Activated T-cell treated with anti-CD3 and anti-CD28 coated beads for 48 hours (primary cell): Measurements from ENCODE around the gene REXO4.
A peak's percentile ranks its signal among the peaks of the same experiment; 100 is the strongest.

ENCODE experiments used
- DNase-seq: peaks from one replicate; pipeline ENCODE4 v3.0.0-alpha.2; 2020; ENCODE audit warnings: low read depth

The REXO4 gene

DNA sequence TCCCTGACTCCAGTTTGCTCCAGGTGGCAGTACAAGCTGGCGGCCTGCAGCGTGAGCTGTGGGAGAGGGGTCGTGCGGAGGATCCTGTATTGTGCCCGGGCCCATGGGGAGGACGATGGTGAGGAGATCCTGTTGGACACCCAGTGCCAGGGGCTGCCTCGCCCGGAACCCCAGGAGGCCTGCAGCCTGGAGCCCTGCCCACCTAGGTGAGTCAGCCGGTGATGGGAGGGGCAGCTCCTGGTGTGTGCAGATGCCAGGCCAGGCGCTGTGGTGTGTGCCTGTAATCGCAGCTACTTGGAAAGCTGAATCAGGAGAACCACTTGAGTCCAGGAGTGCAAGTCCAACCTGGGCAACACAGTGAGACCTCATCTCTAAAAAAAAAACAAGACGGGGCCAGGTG, 31.9 kb upstream of the REXO4 start:
- DNase-seq = no peak

DNA sequence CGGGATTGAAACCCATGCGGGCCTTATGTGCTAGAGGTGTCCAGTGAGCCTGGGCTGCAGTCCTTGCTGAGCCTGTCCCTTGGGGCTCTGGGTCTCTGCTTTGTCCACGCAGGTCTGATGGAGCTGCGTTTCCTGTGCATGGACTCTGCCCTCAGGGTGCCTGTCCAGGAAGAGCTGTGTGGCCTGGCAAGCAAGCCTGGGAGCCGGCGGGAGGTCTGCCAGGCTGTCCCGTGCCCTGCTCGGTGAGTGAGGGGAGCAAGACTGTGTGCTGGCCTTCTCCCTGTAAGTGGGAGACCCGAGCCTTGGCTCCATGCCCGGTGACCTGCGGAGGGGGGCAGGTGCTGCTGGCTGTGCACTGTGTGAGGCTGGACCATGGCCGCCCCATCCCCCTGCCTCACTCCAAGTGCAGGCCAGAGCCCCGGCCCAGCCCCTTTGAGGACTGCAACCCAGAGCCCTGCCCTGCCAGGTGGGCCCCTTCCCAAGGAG, 30.7 kb upstream of the REXO4 start:
- no peak for DNase-seq

GRCh38 chr9:133445293-133445969, 27.6 kb upstream of the REXO4 start:
- no peak for DNase-seq

DNA sequence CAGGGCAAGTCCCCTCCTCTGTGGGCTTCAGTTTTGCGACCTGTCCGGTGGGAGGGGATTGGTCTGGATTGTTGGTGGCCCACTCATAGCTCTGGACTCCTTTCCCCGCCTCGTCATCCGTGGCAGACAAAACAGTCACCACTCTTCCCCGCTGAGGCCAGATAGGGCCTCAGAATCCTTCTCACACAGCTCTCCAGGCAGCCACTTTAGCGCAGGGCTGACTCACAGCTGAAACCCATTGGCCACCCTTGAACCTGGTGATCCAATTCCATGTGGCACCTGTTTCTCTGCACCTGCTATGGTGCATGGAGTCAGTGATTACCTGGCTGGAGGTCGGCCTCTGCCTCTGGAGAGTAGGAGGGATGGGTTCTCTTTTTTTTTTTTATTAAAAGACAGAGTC, 26.2 kb upstream of the REXO4 start:
- no peak for DNase-seq

GRCh38 chr9:133443248-133443647, 25.4 kb upstream of the REXO4 start:
- DNase-seq = no peak

DNA sequence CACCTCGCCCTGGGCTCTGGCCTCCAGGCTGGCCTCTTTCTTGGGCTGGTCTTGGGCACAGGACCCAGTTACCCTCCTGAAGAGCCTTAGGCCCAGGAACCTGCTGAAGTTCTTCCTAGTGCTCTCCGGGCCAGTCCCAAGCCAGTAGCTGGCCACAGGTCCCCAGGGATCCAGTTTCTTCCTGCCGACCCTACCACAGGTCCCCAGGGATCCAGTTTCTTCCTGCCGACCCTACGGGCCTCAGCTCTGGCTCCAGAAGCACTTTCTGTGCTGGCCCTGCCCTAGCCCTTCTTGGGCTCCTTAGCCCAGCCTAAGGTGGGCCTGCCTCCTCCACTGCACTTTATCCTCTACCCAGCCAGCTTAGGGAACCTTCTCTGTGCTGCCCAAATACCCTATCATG, 23.8 kb upstream of the REXO4 start:
- DNase-seq = no peak

GRCh38 chr9:133440874-133441273, 23.1 kb upstream of the REXO4 start:
- DNase-seq = no peak

GRCh38 chr9:133439337-133439736, 21.5 kb upstream of the REXO4 start:
- no peak for DNase-seq

DNA sequence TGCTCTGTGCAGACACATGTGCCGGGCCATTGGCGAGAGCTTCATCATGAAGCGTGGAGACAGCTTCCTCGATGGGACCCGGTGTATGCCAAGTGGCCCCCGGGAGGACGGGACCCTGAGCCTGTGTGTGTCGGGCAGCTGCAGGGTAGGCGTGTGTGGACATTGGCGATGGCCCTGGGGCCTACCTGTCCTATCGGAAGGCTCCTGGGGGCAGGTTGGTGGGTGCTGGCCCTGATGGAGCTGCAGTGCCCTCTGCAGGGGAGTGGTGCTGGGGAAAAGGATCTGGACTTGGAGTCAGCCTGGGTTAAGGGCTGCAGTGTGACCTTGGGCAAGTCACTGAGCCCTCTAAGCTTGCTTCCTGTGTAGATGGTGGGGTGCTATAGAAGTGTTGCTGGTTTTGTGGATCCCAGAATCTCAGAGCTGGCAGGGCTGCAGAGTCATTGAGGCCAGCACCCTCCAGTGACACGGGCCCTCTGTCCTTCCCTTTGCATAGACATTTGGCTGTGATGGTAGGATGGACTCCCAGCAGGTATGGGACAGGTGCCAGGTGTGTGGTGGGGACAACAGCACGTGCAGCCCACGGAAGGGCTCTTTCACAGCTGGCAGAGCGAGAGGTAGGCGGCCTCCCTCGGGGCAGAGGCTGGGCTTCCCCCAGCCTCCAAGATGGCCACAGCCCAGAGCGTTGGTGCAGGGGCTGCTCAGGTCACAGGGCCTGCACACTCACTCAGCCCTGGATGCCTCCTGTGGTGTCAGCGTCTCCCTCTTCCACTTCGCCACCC, 20.1 kb upstream of the REXO4 start:
- no peak for DNase-seq

- DNase-seq = no peak
These were observed 18.9 kb upstream of the REXO4 start for GRCh38 chr9:133436681-133437080.

DNA sequence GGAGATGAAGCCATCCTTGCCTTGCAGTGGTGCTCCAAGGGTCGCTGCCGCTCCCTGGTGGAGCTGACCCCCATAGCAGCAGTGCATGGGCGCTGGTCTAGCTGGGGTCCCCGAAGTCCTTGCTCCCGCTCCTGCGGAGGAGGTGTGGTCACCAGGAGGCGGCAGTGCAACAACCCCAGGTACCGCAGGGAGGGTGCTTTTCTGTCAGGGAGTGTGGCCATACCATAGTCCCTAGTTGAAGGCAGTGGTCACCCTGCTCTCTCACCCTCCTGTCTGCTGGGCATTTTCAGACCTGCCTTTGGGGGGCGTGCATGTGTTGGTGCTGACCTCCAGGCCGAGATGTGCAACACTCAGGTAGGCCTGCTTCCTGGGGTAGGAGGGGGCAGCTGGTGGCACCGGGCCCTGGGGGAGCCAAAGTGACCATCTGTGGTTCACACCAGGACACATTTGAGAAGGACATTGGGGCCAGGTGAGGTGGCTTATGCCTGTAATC, 15.6 kb upstream of the REXO4 start:
- DNase-seq = no peak

DNA sequence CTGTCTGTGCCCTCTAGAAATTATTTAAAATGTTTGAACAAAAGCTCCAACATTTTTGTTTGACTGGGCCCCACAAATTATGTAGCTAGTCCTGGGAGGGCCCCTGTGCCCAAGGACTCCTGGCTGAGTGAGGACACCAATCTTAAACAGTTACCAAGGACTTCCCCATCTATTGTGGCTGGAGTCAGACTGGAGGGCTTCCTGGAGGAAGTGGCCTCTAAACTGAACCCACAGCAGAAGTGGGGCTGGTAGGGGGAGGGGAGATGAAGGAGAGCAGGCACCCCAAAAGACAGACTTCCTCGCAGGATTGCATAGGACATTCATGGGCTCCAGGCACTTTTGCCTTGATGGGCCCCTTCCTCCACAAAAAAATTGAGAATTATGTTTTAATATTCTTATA, 12.4 kb upstream of the REXO4 start:
- DNase-seq = no peak

GRCh38 chr9:133429641-133430161, 11.9 kb upstream of the REXO4 start:
- no peak for DNase-seq

GRCh38 chr9:133429214-133429613, 11.4 kb upstream of the REXO4 start:
- DNase-seq = no peak

- DNase-seq = no peak
These were observed 10.8 kb upstream of the REXO4 start for GRCh38 chr9:133428617-133429101.

DNA sequence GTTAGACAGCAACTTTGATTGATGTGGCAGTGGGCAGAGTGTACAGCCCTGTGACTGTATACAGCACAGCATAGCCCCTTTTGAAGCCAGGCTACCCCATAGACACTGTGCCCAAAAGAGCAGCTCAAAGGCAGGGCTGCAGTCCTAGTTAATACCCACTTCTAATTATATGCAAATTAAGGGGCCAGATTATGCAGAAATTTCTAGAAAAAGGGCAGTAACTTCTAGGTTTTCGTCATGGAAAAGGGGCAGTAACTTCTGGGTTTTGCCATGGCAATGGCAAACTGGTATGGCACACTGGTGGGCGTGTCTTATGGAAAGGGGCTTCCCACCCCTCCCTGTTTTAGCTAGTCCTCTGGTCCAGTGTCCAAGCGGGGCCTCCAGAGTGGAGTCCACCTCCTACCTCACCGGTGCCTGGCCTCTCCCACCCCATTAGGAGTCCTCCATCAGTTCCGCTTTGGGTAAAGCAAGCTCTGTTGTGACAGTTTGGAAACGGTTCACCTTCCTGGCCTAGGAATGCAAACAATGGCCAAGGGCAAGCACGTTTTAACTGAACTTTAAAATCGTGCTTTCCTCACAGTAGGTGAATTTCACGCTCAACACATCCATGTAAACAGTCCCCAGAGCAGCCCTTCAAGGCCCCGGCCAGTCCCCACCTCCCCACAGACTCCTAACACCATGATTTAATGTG, 10.0 kb upstream of the REXO4 start:
- no peak for DNase-seq

- no peak for DNase-seq
These were observed 8.2 kb upstream of the REXO4 start for GRCh38 chr9:133426011-133426410.

GRCh38 chr9:133425049-133425632, 7.3 kb upstream of the REXO4 start:
- DNase-seq = no peak

DNA sequence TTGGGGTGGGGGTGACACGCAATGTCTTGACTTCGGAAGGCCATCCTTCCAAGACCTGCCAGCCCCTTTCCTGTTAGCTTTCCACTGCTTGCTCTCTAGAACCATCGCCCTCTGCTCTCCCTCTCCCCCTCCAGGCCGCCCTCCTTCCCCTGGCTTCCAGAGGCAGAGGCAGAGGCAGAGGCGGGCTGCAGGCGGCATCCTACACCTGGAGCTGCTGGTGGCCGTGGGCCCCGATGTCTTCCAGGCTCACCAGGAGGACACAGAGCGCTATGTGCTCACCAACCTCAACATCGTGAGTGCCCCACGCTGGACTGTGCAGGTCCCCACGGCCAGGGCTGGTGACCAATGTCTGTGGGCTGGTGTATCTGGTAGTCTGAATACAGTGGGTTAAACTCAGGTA, 6.4 kb upstream of the REXO4 start:
- no peak for DNase-seq

GRCh38 chr9:133423216-133423615, 5.4 kb upstream of the REXO4 start:
- DNase-seq = no peak

- DNase-seq = peak; percentile 39
These were observed 4.1 kb upstream of the REXO4 start, which contains the start of gene ADAMTS13 for GRCh38 chr9:133421615-133422542. Gene ADAMTS13, plus strand, starts transcription at chr9:133422367. Its CDS starts 77 bp downstream, at chr9:133422444.
